EL (cell line): ENCODE results near the gene MYOCD.

Experiments used
- DNase-seq: peaks from one replicate; pipeline ENCODE4 v3.0.0-alpha.2; 2016

Gene MYOCD

DNA sequence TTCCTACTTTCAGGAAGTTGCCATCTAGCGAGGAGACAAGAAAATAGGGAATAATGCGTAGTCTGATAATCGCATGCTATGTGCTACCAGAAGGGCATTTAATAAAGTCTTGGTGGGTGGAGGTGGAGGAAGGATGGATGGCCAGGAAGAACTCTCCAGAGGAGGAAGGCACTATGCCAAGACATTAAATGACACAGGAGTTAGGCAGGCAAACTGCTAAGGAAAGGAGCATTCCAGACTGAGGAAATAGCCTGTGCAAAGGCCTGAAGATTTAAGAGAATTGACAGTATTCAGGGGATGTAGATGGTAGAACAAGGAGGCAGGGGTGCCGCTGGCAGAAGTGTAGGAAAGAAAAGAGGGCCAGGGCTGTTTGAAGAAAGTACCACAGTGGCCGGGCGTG, 104.3 kb downstream of the MYOCD start:
- DNase-seq, result peak; percentile 11

DNA sequence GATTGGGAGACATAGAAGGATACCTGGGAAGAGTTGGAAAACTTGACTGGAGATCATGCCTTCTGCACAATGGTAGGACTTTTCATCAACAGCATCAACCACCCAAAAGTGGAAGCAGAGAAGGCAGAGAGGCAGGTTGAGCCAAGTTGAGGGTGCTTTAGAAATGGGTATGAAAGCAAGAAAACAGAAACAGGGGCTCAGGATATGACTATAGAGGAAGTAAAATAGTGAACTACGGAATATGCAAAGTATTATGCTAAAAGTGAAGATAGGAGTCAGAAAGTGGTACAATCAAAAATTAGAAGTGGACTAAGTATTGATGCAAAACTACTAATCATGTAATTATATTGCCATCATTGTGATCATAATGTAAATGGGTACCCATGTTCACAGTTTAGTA, 107.5 kb downstream of the MYOCD start:
- no peak for DNase-seq

DNA sequence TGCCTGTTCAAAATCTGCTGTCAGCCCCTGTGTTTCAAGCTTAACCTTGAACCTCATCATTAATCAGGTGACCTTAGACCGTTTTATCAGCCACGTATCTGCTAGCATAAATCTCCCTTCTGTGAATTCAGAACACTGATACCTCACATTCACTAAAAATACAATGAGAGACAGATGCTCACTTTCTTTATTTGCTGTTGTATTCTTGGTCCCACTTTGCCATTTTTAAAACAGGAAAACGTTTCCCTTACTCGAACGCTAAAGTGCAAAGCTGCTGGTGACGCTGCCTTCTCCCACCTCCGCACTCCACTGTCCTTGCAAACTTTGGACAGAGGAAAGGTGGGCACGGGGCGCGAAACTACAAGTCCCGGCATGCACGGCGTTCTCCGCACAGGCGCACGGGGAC, 123.4 kb downstream of the MYOCD start:
- no peak for DNase-seq

DNA sequence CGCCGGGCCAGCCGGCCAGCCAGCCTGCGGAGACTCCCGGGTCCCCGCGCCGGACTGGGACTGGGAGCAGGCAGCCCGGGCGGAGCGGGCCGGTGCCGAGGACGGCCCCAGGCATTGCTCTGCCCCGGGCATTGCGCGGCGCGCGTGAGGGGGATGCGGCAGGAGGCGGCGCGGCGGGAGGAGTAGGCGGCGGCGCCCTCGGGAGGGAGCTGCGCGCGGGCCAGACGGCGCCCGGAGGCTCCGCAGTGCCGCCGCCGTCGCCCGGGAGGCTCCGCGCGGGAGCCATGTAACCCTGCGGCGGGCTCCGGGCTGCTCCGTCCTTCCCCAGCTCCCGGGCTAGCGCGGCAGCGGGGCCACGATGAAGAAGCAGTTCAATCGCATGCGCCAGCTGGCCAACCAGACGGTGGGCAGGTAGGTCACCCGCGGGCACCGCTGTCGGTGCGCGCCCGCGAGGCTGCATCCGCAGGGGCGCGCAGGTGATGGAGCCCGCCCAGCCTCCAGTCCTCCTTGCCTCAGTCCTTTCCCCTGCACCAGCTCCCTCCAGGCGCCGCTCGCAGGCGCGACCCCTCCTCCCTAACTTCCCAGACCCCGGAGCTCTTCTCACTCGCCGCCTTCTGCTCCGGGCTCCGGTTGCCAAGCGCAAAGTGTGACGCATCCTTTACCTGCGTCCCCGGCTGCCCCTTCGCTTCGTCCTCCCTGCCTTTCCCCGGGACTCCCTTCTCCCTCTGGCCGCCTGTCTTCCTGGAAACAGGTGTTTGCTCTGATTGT, 124.0 kb downstream of the MYOCD start, which contains the start of gene ARHGAP44:
Gene ARHGAP44, plus strand, starts transcription at position 18 of the 768 bp plus-strand sequence. Its CDS starts 341 bp downstream, at position 359.
- peak; percentile 45 for DNase-seq

DNA sequence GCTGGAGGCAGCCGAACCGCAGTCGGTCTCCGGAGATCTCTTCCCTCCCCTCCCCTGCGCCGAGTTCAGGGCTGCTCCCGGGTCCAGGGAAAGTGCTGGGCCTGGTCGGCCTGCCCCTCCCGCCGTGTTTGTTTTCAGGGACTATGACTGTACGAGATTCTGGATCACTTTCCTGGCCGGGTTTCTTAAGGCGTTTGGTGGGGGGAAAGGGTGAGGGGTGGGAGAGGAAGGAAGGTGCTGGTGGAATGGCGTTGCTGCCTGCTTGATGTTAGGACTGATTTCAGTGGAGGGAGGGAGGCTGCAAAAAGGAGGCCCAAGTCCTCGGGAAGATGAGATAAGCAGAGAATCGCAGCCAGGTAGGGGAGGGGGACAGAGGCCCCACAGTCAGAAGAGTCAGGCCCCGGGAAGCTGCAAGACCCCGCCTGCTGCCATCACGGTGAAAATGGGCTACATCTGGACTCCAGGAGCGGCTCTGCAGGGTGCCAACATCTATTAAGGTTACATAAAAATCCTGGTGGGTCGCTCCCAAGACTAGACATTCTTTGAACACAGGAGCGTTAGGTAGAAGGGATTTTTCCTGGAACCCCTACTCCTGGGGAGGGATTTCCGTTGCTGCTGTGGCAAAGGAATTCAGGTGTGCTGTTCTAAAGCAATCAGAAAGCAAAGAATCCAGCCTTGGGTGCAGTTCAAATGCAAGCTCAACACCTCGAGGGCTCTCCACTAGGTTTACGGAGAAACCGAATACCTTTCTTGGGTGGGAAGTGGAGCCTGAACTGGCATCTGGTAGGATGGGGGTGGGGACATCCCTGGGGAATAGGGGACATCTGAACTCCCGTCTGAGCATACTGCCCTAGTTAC, 124.8 kb downstream of the MYOCD start:
- no peak for DNase-seq

DNA sequence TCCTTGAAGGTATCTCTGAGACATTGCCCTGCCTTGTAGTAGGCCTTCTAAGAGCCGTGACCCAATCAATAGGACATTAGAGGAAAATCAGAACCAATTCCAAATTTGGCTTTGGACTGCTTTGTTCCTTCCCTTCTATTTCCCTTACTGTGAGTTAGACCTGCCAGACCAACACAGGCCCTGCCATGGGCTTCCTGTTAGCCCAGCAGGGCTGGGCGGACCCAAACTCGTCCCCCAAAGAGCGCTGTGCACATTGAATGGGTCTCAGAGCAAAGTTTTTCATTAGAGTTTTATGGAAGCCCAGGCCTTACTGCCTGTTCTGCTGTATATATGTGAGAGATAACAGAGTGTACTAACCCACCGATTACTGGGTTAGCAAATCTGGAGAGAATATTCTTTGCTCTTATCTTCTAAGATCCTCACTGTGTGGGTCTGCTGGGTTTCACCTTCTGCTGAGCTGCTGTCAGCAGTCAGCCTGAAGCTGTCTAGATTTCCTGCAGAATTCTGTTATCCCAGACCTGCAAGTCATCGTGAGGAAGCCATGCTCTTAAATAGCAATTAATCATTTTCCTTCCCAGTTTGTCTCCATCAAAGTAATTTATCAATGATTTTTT, 129.3 kb downstream of the MYOCD start:
- DNase-seq, result no peak

DNA sequence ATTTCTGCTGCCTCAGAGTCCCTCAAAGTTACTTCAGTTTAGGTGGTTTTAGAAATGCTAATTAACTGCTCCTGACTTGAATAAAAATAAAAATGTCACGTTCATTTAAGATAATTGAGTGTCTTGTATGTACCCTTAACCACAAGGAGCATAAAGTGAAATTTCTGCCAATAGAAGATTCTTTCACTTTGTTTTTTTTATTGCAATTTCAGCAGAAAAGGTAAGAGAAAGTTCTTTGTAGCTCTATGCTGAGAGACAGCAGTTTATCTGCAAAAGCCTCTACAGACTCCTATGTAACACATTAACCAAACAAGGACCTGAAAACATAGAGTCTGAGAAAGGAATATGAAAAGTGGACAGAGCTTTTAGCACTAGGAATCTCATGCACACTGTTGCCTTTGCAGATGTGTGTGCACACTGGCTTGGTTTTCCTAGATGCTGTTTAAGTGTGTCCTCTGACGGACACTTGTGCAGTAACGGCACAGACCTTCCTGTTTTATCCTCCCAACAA, 135.2 kb downstream of the MYOCD start:
- no peak for DNase-seq

DNA sequence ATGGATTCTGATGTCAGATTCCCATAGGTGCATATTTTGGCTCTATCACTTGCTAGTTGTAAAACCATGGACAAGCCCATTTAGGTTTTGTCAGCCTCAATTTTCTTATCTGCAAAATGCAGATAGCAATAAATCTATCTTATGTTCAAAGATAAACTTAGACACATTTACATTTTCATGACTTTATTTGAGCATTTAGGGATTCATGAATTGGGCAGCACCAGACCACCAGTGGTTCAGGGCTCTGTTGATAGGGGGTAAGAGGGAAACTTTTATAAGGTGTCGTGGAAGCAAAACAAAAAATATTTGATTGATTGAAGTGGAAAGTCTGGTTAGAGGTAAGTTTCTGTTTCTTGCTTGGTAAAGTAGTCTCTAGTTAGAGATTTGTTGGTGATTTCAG, 140.9 kb downstream of the MYOCD start:
- DNase-seq, result no peak

DNA sequence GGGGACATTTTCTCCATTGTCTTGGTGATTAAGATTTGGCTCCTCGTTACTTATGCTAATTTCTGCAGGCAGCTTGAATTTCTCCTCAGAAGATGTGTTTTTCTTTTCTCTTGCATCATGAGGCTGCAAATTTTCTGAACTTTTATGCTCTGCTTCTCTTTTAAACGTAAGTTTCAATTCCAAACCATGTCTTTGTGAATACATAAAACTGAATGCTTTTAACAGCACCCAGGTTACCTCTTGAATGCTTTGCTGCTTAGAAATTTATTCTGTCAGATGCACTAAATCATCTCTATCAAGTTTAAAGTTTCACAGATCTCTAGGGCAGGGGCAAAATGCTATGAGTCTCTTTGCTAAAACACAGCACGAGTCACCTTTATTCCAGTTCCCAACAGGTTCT, 143.0 kb downstream of the MYOCD start:
- DNase-seq, result no peak

DNA sequence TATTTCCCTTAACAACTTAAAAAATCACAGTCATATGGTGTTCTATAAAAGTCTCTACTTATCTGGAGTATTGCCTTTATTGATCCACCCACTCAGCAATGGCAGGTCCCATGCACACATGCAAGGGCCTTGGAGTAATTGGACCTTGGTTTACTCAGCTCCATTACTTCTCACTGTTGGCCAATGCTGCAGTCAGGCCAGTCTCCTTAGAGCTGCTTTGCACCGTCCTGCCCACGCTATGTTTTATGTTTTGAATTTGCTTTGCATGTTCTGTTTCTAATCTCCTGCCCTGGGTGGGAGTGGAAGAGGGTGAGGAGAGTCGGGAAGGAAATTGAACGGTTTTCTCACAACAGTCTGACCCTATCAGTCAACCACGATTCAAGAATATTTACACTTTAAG, 147.2 kb downstream of the MYOCD start:
- no peak for DNase-seq

DNA sequence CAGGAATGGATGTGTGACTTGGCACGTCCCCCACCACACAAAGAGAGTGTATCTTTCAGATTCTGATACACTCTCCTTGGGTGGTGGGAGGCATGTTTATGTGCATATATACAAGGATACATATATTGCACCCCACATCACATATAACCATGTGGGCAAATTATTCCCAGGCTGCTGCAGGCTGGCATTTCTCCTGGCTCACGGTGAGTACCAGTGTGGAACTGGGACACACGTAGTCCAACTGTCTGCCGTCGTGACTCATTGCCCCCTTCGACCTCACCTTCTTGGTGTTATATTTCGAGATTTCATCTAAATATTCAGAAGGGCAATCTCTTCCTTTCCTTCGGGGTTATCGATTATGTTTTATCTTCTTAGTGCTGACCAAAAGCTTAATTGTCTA, 148.0 kb downstream of the MYOCD start:
- no peak for DNase-seq

DNA sequence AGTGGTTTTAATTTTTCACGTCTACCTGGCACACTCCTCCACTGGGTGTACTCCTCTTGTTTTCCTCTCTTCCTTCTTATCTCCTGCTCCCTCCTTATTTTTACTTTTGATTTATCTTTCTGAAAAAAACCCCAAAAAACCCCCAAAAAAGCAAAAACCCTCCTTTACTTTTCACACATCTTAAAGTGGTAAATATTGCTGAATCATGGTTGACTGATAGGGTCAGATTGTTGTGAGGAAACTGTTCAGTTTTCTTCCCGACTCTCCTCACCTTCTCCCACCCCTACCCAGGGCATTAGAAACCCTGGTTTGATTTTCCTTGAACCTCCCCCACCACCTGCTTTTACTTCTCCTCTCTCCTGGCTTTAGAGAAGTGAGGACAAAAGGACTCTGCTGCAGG, 149.0 kb downstream of the MYOCD start:
- no peak for DNase-seq

DNA sequence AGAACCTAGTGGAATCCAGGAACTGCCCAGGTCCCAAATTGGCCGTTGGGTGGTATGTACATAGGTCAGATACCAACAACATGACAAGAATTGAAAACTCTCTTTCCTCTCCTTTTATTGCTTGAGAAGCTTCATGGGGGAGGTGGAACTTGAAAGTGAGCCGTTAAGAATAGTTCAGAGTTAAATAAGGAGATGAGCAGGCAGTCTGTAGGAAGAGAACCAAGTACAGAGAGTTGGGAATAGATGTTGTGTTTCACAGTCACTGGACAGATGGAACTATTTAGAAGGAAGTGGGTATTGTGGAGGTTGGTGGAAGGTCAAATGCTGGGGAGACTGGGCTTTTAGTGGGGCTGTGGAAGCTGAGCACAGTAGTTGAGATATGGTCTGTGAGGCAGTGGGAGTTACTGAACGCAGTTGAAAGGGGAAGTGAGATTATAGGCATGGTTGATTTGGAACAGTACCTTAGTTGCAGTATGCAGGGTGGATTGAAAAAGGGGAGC, 150.0 kb downstream of the MYOCD start:
- DNase-seq, result no peak
